ENCODE measurements around the gene CDKL2.
"Not testable (repeated sequence)": the region's sequence is repeated elsewhere in the genome, so short reads cannot be mapped to it uniquely, and the experiment has no call there.

Gene CDKL2

GRCh38 chr4:75630174-75630936, at the start of gene CDKL2:
CDKL2 (minus strand) TSS chr4:75630528; CDS start chr4:75625988, 4,540 bp downstream.
- no peak for DNase-seq

GRCh38 chr4:75678965-75679364, 48.6 kb upstream of the CDKL2 start:
- DNase-seq = no peak

DNA sequence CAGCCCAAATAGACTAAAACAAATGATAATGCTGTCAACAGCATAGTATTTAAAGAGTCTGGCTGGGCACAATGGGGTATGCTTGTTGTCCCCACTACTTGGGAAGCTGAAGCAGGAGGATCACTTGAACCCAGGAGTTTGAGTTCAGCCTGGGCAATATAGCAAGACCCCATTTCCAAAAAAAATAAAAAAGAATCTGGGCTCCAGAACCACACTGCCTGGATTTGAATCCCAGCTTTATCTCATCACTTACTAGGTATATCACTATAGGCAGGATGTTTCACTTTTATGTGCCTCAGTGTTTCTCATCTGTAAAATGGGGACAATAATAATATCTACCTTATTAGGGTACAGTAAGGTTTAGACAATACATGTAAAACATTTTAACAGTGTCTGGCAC, 48.1 kb upstream of the CDKL2 start:
- DNase-seq = no peak

- DNase-seq = no peak
Measured at GRCh38 chr4:75675004-75675531, 44.7 kb upstream of the CDKL2 start.

DNA sequence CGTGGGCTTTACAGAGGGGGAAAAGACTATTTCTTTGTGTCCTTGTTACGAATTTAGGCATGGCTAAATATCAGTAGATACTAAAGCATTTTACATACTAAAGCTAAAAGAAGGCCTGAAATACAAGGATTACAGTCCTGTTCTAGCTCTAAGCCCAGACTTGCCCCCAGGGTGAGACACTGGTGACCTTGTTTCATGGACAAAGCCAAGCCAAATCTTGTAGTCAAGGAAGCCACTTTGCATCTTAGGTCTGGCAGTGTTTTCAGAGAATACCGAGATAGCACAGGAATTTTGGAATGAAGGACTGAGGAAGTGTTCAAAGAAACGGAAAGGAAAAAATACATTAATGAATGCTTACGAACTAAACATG, 43.6 kb upstream of the CDKL2 start:
- no peak for DNase-seq

GRCh38 chr4:75673027-75673958, 43.0 kb upstream of the CDKL2 start, which contains the start of gene G3BP2:
G3BP2 (minus strand) TSS chr4:75673411; CDS start chr4:75662025, 11,386 bp downstream.
- peak; percentile 94 for DNase-seq

DNA sequence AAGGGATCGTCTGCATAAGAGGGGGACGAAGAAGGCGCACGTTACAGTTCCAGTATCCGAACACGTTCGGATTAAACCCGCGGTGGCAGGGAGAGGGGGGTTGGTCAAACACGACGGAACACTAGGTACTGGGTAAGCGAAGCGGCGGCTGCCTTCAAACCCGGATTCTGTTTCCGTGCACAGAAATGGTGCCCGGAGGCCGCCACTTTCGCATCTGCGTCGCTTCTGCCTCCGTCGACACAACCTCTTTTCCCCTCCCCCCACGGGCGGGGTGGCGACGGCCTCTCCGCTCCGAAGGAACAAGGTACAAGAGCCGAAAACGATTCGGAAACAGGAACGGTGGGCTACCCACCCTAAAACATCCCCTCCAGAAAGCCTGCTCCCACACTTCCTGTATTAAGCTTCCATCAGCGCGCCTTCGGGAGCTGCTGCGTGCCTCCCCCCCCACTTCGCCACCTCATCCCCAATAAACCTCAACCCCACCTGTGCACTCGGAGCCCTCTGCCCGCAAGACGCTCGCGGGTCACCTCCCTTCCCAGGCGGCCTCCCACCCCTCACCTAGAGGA, 42.2 kb upstream of the CDKL2 start:
- peak; percentile 23 for DNase-seq

- no peak for DNase-seq
Measured at GRCh38 chr4:75671802-75672421, 41.6 kb upstream of the CDKL2 start.

- no peak for DNase-seq
Measured at GRCh38 chr4:75668596-75668995, 38.3 kb upstream of the CDKL2 start.

DNA sequence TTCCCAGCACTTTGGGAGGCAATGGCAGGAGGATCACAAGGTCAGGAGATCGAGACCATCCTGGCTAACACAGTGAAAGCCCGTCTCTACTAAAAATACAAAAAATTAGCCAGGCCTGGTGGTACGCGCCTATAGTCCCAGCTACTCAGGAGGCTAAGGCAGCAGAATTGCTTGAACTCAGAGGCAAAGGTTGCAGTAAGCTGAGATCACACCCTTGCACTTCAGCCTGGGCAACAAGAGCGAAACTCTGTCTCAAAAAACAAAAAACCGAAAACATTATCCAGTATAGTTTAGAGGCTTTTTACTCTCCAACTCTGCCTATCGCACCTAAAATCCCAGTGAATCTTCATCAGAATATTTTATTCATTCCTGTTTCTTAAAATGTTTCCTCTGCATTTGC, 37.3 kb upstream of the CDKL2 start:
- not testable (repeated sequence) for DNase-seq

DNA sequence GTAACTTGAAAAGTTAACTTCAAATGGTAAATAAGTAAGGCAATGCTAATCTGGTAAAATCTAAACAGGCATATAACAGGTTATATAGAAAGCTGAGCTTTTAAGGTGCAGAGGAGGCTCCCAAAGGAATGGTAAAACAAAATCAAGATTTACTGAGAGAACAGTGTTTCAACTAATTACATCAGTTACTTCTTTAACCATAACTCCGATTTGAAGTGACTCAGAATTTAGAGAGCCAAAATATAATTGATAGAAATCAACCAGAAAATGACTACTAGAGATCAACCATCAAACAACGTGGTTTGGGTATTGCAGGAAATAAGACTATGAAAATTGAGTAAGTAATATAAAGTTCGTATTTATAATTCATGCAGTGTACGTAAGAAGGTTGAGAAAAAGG, 36.0 kb upstream of the CDKL2 start:
- DNase-seq = no peak

DNA sequence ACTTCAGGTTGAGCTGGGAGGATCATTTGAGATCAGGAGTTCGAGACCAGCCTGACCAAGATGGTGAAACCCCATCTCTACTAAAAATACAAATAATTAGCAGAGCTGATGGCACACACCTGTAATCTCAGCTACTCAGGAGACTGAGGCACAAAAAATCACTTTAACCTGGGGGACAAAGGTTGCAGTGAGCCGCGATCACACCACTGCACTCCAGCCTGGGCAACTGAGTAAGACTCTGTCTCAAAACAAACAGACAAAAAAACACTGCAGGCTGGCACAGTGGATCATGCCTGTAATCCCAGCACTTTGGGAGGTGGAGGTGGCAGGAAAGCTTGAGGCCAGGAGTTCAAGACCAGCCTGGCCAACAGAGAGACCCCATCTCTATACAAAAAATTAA, 34.3 kb upstream of the CDKL2 start:
- not testable (repeated sequence) for DNase-seq

- DNase-seq = no peak
Measured at GRCh38 chr4:75662626-75663025, 32.3 kb upstream of the CDKL2 start.

DNA sequence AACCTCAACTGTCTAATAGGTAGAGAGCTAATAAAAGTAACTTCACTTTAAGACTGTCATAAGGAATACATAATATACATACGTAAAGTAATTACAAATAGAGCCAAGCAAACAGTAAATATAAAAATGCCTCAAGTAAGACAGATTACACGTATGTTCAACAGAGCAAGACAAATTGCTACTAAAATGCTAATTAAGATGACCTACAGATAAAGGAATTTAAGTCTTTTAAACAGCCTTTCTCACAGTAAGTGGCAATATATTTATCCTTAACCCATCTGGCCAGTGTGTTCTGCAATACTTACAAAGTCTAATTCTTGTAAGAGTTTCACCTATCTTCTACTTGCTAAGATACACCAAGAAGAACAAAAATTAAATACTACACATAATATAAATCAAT, 30.2 kb upstream of the CDKL2 start:
- DNase-seq = no peak

DNA sequence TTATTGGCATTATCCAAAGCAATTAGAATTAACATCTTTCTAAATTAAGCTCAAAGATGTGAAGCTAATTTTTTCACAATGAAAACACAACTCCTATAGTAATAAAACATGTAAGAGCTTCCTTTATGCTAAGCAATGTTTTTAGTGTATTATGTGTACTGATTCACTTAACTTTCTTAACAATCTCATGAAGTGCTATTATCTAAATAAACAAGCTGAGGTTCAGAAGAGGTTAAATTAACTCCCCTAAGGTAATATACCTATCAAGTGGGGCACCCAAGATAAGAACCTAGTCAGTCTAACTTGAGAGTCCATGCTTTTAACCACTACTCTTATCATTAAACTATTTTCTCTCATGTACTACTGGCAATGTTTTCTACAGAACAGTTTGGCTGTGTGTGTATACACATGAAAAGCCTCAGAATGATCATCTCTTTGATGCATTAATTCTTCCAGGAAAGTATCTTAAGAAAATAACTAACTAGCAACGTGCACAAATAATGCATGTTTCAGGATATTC, 29.2 kb upstream of the CDKL2 start:
- no peak for DNase-seq

- no peak for DNase-seq
Measured at GRCh38 chr4:75658876-75659275, 28.5 kb upstream of the CDKL2 start.

- DNase-seq = no peak
Measured at GRCh38 chr4:75655562-75655961, 25.2 kb upstream of the CDKL2 start.

- no peak for DNase-seq
Measured at GRCh38 chr4:75654905-75655304, 24.6 kb upstream of the CDKL2 start.

DNA sequence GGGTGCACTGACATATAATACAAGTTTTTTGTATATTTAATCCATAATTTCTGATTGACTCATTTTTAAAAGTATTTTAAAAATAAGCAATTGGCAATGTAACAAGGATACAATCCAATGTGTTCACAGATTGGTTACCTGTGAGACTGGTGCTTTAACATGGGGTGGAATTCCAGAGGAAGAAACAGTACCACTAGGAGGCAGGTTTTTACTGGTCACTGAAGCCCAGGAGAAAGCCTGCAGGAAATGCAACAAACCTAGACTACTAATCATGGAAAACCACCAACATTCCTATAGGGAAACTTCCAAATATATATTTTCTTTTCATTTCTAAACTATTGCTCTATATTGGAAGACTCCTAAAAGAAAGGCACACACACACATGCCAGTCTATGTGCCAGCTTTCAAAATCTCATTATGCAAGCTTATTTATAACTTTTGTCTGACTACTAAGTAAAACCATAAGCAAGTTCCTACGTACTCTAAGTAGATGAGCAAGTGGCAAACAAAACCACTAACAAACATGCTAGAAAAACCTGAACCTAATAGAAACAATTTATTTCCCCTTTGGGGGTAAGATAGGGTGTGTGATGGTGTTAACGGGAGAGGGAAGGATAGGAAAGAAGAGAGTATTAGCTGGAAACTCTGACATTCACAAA, 23.6 kb upstream of the CDKL2 start:
- no peak for DNase-seq

- DNase-seq = no peak
Measured at GRCh38 chr4:75644095-75644494, 13.8 kb upstream of the CDKL2 start.

- no peak for DNase-seq
Measured at GRCh38 chr4:75643651-75644050, 13.3 kb upstream of the CDKL2 start.

DNA sequence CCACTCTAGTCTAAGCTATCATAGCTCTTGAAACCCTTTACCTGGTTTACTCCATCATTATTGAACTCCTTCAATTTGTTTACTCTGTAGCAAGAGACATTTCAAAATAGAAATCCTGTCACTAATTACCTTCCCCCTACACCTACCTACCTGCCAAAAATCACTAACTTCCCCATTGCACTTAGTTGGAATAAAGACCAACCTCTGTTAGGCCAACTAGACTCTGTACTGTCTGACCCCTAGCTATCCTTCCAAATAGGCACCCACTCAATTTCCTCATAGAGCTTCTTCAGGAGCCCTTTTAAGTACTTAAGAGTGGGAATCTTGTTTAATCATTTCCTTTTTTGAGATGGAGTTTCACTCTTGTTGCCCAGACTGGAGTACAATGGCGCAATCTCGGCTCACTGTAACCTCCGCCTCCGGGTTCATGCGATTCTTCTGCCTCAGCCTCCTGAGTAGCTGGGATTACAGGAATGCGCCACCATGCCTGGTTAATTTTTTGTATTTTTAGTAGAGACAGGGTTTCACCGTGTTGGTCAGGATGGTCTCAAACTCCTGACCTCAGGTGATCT, 8.9 kb upstream of the CDKL2 start:
- no peak for DNase-seq

Measured in NCI-H1694 treated with DMSO at 0.1 percent for 48 hours (cell line).